ENCODE results near the gene GPR55. TPM values are rescaled to one million over a fixed set of nuclear protein-coding genes. Genes with fewer than 3 reads are reported as not detected.

GPR55 gene
- total and polyA plus RNA-seq, 2 donors (not counting 1 experiment from before 2014, with no cell fraction given) = 3.0 to 4.1 TPM

DNA sequence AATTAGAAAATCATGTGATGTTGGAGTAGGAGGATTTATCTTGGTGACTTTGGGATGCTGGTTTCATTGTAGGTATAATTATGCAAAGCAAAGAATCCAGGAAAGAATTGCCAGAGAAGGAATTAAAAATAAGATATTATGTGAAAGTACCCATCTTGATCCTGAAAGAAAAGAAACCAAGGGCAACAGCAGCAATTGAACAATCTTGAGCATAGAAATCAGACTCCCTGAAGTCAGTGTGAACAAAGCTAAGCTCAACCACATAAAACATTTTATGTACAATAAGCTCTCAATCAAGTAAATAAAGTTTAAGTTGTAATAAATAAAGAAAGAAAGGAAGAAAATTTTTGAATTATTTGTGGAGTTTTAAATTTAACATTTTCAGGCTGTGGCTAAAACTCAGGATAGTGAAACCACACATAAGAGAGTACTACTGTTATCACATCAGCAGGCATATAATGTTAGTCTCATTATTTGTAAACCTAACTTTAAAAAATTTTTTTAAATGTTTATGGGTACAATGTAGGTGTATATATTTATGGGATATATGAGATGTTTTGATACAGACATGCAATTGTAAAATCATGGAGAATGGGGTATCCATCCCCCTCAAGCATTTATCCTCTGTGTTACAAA is 32.8 kb upstream of the GPR55 start:
- no peak for DNase-seq
- peak overlapping the region; percentile 66 for H2AFZ ChIP-seq (ENCODE audit: insufficient read depth, low read depth, low read length, poor library complexity, severe bottlenecking)
- H3K9ac ChIP-seq (ENCODE audit: low read length) = peak overlapping the region; percentile 58
- TF ChIP-seq CTCF (IDR thresholded peaks at IDR 0.05) (no peak), EZH2 (IDR thresholded peaks at IDR 0.05; ENCODE audit: borderline replicate concordance, insufficient read depth, low read depth, low read length, poor library complexity, severe bottlenecking) (no peak)
- peaks cover 12 to 16% of the 10 kb centered on the region in 2 donors for H3K4me1 ChIP-seq (ENCODE audit: control insufficient read depth in 2 of 2, insufficient read depth in 2 of 2, low read length in 2 of 2)
- no peaks in the 10 kb centered on the region for H4K20me1 ChIP-seq (ENCODE audit: control insufficient read depth, insufficient read depth, low read length, poor library complexity, severe bottlenecking)
- no peak for ATAC-seq (ENCODE audit: low read depth)
- H3K4me2 ChIP-seq (replicated peaks; ENCODE audit: low read depth, low read length, poor library complexity, severe bottlenecking) = peak overlapping the region; percentile 77
- H3K27me3 ChIP-seq (replicated peaks in 1 of 4; ENCODE audit: control extremely low read depth in 1 of 4, control insufficient read depth in 3 of 4, insufficient read depth in 4 of 4, low read length in 3 of 4) = peaks cover 2 to 38% (median 29%) of the 10 kb centered on the region in 4 experiments
- Mint-ChIP-seq H3K4me3 (peak overlapping the region; percentile 82), H3K9me3 (ENCODE audit: insufficient read depth) (no peaks in the 10 kb centered on the region), H3K27me3 (peaks cover 55% of the 10 kb centered on the region), H3K27ac (no peak overlapping the region), H3K4me1 (peaks cover 10% of the 10 kb centered on the region)
- no peaks in the 10 kb centered on the region for H3K79me2 ChIP-seq (ENCODE audit: control insufficient read depth, insufficient read depth, low read length)
- no peak overlapping the region for H3K27ac ChIP-seq (ENCODE audit: low read length in 2 of 2)
- H3K9me3 ChIP-seq (ENCODE audit: control extremely low read depth in 1 of 3, control insufficient read depth in 2 of 3, insufficient read depth in 1 of 3, low read length in 2 of 3) = no peaks in the 10 kb centered on the region
- intact Hi-C loops (cut with micrococcal nuclease) = no loop called here
- CTCF ChIA-PET = no interaction called here
- H3K36me3 ChIP-seq (replicated peaks in 1 of 2; ENCODE audit: control extremely low read depth in 1 of 2, control insufficient read depth in 1 of 2, extremely low read depth in 1 of 2, insufficient read depth in 2 of 2, low read length in 1 of 2) = no peaks in the 10 kb centered on the region
- peak overlapping the region in 4 of 5 experiments; percentile 15 to 55 (median 31) for H3K4me3 ChIP-seq (ENCODE audit: control extremely low read depth in 1 of 5, extremely low read depth in 1 of 5, insufficient read depth in 1 of 5, low read depth in 2 of 5, low read length in 4 of 5)
- POLR2A ChIA-PET = no interaction called here

Data from B cell (primary cell).